HTERT RPE-1 (cell line): ENCODE results near the gene FAS.
"Not testable (repeated sequence)": the region's sequence is repeated elsewhere in the genome, so short reads cannot be mapped to it uniquely, and the experiment has no call there.

Source experiments
- in situ Hi-C: fragments of 300-500 bp; cut with MboI; formaldehyde crosslinking; loops from 4 replicates; pipeline ENCODE4 v1.14.3; 2020; ENCODE audit warnings: low sequenced_read_pairs

FAS gene

GRCh38 chr10:88991899-88992320 lies 1.3 kb downstream of the FAS start:
- in situ Hi-C loops, result no loop called here

GRCh38 chr10:88992921-88993524 lies 2.4 kb downstream of the FAS start:
- in situ Hi-C loops, result no loop called here

- in situ Hi-C loops, result no loop called here
Observed at GRCh38 chr10:88994019-88994418, 3.4 kb downstream of the FAS start.

DNA sequence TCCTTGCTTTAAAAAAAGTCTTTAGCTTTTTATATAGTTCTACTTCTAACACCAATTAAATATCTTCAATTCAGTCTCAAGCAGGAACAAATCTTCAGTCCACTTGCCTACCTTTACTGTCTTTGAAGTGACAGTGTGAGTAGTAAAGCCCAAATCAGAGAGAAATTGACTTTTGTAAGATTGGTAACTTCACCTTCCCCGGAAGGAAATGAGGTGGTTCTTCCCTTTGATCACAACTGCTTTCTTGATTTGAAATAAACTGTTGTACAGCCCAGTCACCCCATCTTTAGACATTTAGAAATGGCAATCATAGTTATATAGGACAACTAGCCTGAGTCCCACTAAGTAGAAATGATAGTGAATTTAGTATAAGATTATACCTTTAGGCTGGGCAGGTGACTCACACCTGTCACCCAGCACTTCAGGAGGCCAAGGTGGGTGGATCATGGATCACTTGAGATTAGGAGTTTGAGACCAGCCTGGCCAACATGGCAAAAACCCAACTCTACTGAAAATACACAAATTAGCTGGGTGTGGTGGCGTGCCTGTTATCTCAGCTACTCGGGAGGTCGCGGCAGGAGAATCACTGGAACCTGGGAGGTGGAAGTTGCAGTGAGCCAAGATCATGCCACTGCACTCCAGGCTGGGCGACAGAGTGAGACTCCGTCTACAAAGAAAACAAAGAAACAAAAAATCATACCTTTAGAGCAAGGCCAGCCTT lies 4.7 kb downstream of the FAS start:
- in situ Hi-C loops, result no loop called here

DNA sequence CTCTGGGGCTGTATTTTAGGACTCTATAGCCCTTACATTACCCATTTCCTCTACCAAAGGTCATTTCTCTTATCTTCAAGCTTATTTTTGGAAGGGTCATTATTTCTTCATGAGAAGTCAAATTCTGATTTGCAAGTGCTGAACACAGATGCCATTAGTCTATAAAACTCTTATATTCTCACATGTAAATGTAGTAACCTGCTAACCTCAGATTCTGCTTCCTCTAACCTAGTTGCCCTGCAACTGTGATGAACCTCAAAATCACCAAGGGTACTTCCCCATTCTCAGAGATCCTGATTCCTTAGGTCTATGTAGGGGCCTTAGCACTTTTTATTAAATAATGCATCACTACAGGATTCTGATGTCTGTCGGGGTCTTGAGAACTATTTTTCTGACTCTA lies 6.3 kb downstream of the FAS start:
- in situ Hi-C loops, result no loop called here

DNA sequence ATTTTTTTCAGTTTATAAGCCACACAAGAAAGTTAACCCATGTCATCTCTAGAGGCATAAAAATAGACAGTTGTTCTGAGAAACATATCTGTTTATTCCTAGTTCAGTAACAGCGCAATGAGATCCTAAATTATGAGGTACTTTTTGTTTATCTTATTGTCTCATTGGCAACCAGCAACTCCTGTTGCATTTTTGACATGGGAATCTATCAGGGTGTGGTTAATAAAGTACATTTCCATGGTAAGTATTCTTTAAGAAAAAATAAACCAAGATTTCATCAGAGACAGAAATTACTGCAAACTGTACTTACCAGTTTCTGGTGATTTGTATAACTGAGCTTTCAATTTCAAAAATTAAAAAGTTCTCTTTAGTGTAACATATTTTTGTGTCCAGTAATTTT lies 9.0 kb downstream of the FAS start:
- in situ Hi-C loops, result no loop called here

GRCh38 chr10:89001024-89001728 lies 10.6 kb downstream of the FAS start:
- in situ Hi-C loops, result no loop called here

GRCh38 chr10:89001729-89002072 lies 11.1 kb downstream of the FAS start:
- in situ Hi-C loops, result no loop called here

DNA sequence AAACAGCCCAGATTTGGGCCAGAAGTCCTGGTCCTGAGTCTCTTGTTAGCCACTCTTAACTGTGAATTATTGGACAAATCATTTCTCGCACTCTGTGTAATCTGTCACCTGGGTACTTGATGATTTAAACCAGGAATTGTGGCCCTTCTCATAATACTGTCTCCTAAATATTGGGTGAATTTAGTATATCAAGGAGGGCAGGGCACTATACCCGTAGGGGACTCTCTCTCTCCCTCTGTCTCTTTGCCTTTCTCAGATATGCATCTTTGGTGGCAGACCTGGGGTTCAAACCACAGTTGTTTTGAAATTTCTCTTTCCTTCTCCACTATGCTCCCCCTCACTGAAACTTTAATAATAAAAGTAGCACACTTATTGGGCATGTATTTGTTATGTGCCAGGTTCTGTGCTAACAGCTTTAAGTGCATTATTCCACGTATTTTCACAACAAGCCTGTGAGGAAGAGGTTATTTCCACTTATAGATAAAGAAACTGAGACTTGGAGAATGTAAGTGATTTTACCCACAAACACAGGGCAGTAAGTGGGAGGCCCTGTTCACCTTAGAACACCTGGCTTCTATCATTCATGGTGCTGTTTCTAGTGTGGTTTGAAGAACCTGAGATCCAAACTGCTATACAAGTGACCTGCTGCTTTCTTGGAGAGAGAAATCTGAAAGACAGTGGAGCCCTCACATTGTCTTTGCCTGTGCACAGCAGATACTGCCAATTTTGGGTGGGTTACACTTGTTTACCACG lies 11.8 kb downstream of the FAS start:
- in situ Hi-C loops, result no loop called here

GRCh38 chr10:89003344-89003743 lies 12.7 kb downstream of the FAS start:
- in situ Hi-C loops, result no loop called here

DNA sequence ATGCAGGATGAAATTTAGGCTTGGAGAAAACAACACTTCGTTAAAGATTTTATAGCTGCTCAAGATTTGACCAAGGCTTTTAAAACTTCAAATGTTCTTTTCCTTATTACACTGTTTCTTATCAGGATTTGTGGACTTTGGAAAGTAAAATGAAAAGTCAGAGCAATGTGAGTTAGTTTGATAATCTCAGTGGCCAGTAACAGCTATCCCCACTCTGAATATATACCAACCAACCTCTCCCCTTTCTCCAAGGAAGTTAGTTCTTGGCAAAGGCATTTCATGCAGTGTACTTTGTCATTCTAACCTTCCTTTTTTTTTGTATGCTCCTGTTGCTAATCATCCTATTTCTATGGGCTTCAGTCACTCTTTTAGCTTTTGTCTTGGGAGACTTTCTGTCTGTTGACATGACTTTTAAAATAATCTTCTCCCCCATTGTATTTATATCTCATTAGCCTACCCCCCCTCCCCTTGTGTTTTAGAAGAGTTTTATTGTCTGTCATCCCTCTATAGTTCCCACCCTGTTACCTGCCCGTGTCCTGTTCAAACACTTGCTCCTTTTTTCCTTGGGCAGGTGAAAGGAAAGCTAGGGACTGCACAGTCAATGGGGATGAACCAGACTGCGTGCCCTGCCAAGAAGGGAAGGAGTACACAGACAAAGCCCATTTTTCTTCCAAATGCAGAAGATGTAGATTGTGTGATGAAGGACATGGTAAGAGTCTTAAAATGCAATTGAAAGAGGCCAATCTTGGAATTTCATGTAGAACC lies 16.7 kb downstream of the FAS start:
- in situ Hi-C loops, result no loop called here

DNA sequence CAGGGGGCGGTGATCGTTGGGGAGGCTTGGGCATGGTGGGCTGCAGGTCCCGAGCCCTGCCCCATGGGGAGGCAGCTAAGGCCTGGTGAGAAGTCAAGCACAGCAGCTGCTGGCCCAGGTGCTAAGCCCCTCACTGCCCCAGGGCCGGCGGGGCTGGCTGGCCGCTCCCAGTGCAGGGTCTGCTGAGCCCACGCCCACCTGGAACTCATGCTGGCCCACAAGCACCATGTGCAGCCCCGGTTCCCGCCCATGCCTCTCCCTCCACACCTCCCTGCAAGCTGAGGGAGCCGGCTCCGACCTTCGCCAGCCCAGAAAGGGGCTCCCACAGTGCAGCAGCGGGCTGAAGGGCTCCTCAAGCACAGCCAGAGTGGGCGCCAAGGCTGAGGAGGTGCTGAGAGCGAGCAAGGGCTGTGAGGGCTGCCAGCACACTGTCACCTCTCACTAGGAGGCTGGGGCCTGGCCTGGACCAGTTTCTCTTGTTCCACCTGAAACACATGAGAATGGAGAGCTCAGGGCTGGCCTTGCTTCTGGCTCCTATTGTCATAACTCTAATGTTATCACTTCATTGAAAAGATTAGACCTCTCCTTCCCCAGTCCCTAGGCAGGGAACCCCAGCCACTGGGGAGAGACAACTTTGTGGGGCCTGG lies 28.2 kb downstream of the FAS start:
- in situ Hi-C loops, result not testable (repeated sequence)

DNA sequence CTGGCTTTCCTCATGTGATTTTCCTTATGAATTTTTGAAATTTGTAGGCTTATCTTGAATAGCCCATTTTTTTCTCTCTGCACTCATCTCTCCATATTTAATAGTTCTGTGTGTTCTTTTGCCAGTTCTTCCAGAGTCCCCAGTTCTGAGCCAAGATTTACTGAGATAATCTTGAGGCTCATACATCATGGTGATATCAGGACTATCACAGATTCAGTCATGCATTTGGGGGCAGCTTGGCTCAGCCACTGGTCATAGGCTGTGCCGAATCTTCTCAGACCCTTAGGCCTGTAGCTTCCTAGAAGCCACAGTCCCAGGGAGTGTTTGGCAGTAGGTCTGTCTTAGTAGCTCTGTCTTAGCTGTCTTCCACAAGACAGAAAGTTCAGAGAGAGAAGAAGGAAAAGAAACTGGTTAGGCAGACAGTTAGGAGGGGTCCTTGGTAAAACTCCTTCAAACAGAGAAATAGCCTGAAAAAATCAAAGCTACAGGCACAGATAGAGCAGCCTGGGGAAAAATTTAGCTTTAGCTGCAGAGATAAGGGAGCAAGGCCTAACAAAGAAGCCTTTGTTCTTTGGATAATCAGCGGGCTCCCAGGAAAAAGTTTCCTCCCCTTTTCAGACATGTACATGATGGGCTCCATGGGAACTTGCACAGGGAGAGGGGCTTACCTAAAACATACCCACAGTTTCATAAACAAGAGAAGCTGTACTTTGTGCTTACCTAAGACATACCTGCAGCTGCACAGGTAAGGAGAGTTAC lies 29.1 kb downstream of the FAS start:
- in situ Hi-C loops, result no loop called here

GRCh38 chr10:89021526-89021925 lies 30.9 kb downstream of the FAS start:
- in situ Hi-C loops, result not testable (repeated sequence)

- in situ Hi-C loops, result no loop called here
Observed at GRCh38 chr10:89022734-89023133, 32.1 kb downstream of the FAS start.

GRCh38 chr10:89025453-89025852 lies 34.9 kb downstream of the FAS start:
- in situ Hi-C loops, result no loop called here

- in situ Hi-C loops, result no loop called here
Observed at GRCh38 chr10:89029181-89029580, 38.6 kb downstream of the FAS start.

GRCh38 chr10:89029785-89030437 lies 39.3 kb downstream of the FAS start:
- in situ Hi-C loops, result no loop called here

GRCh38 chr10:89030791-89031190 lies 40.2 kb downstream of the FAS start:
- in situ Hi-C loops, result no loop called here
